Measurements from ENCODE around the gene USP32. TPM values are rescaled to one million over a fixed set of nuclear protein-coding genes. Genes with fewer than 3 reads are reported as not detected.
"Not testable (repeated sequence)": the region's sequence is repeated elsewhere in the genome, so short reads cannot be mapped to it uniquely, and the experiment has no call there.

Gene USP32
- total RNA-seq, 1 experiment from 2014 or later: 32.3 TPM

- Histone ChIP-seq H4K20me1 (ENCODE audit: insufficient read depth) (no peaks in the 10 kb centered on the region), H3K9me3 (ENCODE audit: insufficient read depth, low read depth) (no peaks in the 10 kb centered on the region), H3K36me3 (ENCODE audit: low read depth) (no peaks in the 10 kb centered on the region; the same call in 1 of the 2 replicates), H3K79me2 (ENCODE audit: low read depth) (no peaks in the 10 kb centered on the region), H3K27ac (no peak overlapping the region), H3K27me3 (ENCODE audit: insufficient read depth, low read depth) (no peaks in the 10 kb centered on the region), H3F3A (ENCODE audit: insufficient read depth, low read depth) (no peaks in the 10 kb centered on the region; the same call in 1 of the 2 replicates), H2AFZ (no peak overlapping the region), H3K4me1 (replicated peaks; ENCODE audit: insufficient read depth) (no peaks in the 10 kb centered on the region), H3K4me2 (no peak overlapping the region), H3K9me2 (ENCODE audit: insufficient read depth) (no peaks in the 10 kb centered on the region), H3K4me3 (no peak overlapping the region)
- intact Hi-C loops (cut with micrococcal nuclease; ENCODE audit: unreplicated experiment): no loop called here
- POLR2A ChIA-PET (ENCODE audit: unreplicated experiment): interaction anchor here (0.6 kb wide), 1 partner anchor 169 kb away, joined by 7 read pairs; no protein-coding TSS in a partner anchor
- no TSS peak for BruUV-seq (replicated peaks)
- CTCF ChIA-PET: no interaction called here
- TF ChIP-seq EZH2 (IDR thresholded peaks at IDR 0.05; ENCODE audit: low read depth): no peak
- TF ChIP-seq CTCF (conservative IDR thresholded peaks at IDR 0.05): no peak
- DNase-seq: no peak
Measured at GRCh38 chr17:60230358-60230757, 161.6 kb downstream of the USP32 start.

- TF ChIP-seq EZH2 (IDR thresholded peaks at IDR 0.05; ENCODE audit: low read depth): no peak
- TF ChIP-seq CTCF (conservative IDR thresholded peaks at IDR 0.05): no peak
- Histone ChIP-seq H2AFZ (no peak overlapping the region), H3K36me3 (ENCODE audit: low read depth) (no peaks in the 10 kb centered on the region; the same call in 1 of the 2 replicates), H3K79me2 (ENCODE audit: low read depth) (no peaks in the 10 kb centered on the region), H3F3A (ENCODE audit: insufficient read depth, low read depth) (peaks cover 5% of the 10 kb centered on the region; the same call in 1 of the 2 replicates), H3K4me2 (no peak overlapping the region), H3K4me3 (no peak overlapping the region), H3K4me1 (replicated peaks; ENCODE audit: insufficient read depth) (no peaks in the 10 kb centered on the region), H3K9me2 (ENCODE audit: insufficient read depth) (no peaks in the 10 kb centered on the region), H3K9me3 (ENCODE audit: insufficient read depth, low read depth) (no peaks in the 10 kb centered on the region), H3K27ac (no peak overlapping the region), H4K20me1 (ENCODE audit: insufficient read depth) (no peaks in the 10 kb centered on the region), H3K27me3 (ENCODE audit: insufficient read depth, low read depth) (no peaks in the 10 kb centered on the region)
- no TSS peak for BruUV-seq (replicated peaks)
- POLR2A ChIA-PET (ENCODE audit: unreplicated experiment): no interaction called here
- intact Hi-C loops (cut with micrococcal nuclease; ENCODE audit: unreplicated experiment): loop anchor here (10.0 kb wide), 1 partner anchor 206 kb away; no protein-coding TSS in a partner anchor
- DNase-seq: no peak
- CTCF ChIA-PET: no interaction called here
Measured at GRCh38 chr17:60229188-60229802, 162.6 kb downstream of the USP32 start.

GRCh38 chr17:60227276-60227675 lies 164.7 kb downstream of the USP32 start:
- H4K20me1 ChIP-seq (ENCODE audit: insufficient read depth); H3K27ac ChIP-seq; H3K4me1 ChIP-seq (replicated peaks; ENCODE audit: insufficient read depth); H3K36me3 ChIP-seq (ENCODE audit: low read depth); POLR2A ChIA-PET (ENCODE audit: unreplicated experiment); H3K4me2 ChIP-seq; H3K4me3 ChIP-seq; H3F3A ChIP-seq (ENCODE audit: insufficient read depth, low read depth); H3K79me2 ChIP-seq (ENCODE audit: low read depth); DNase-seq; H3K27me3 ChIP-seq (ENCODE audit: insufficient read depth, low read depth); H3K9me2 ChIP-seq (ENCODE audit: insufficient read depth); BruUV-seq (replicated peaks); H3K9me3 ChIP-seq (ENCODE audit: insufficient read depth, low read depth); H2AFZ ChIP-seq: not testable (repeated sequence)
- CTCF ChIA-PET: interaction anchor here (0.6 kb wide), 1 partner anchor 119 kb away, joined by 4 read pairs; no protein-coding TSS in a partner anchor
- intact Hi-C loops (cut with micrococcal nuclease; ENCODE audit: unreplicated experiment): loop anchor here (10.0 kb wide), 1 partner anchor 208 kb away; no protein-coding TSS in a partner anchor
